GM23338 (cell line): Measurements from ENCODE around the gene TMEM147. TPM values are rescaled to one million over a fixed set of nuclear protein-coding genes. Genes with fewer than 3 reads are reported as not detected.

ENCODE experiments used
- ATAC-seq: fragments of 200-7000 bp; cut with Tn5 transposase; 3 replicates; pipeline ENCODE4 v1.9.1; 2020
- DNase-seq: peaks from one replicate; pipeline ENCODE4 v3.0.0-alpha.2; 2015; ENCODE audit warnings: low spot score
- H2AFZ ChIP-seq: fragments of 200-600 bp; sonication (generic); 2 replicates; pipeline ENCODE4 v1.8.0; 2016; ENCODE audit warnings: antibody characterized with exemption, mild to moderate bottlenecking, moderate library complexity
- H3F3A ChIP-seq: fragments of 200-600 bp; sonication (generic); replicated peaks from 2 replicates; pipeline ENCODE4 v1.8.0; 2017; ENCODE audit warnings: antibody characterized with exemption, mixed run types, low read depth
- H3K27ac ChIP-seq: fragments of 200-600 bp; sonication (generic); 2 replicates; pipeline ENCODE4 v1.6.1; 2016; ENCODE audit warnings: low read depth
- H3K27me3 ChIP-seq: fragments of 200-600 bp; sonication (generic); 2 replicates; pipeline ENCODE4 v1.8.0; 2016; ENCODE audit warnings: mild to moderate bottlenecking, mixed run types, moderate library complexity; ENCODE audit not compliant: insufficient read depth
- H3K36me3 ChIP-seq: fragments of 200-600 bp; sonication (generic); 2 replicates; pipeline ENCODE4 v1.8.0; 2016; ENCODE audit warnings: mild to moderate bottlenecking; ENCODE audit not compliant: insufficient read depth
- H3K4me1 ChIP-seq: fragments of 200-600 bp; sonication (generic); 2 replicates; pipeline ENCODE4 v1.8.0; 2016; ENCODE audit warnings: mild to moderate bottlenecking, moderate library complexity; ENCODE audit not compliant: insufficient read depth
- H3K4me2 ChIP-seq: fragments of 200-600 bp; sonication (generic); 2 replicates; pipeline ENCODE4 v1.7.1; 2017; ENCODE audit warnings: mixed run types
- H3K4me3 ChIP-seq: fragments of 200-600 bp; sonication (generic); 2 replicates; pipeline ENCODE4 v1.6.1; 2016; ENCODE audit warnings: mixed run types
- H3K79me2 ChIP-seq: fragments of 200-600 bp; sonication (generic); replicated peaks from 2 replicates; pipeline ENCODE4 v1.8.0; 2017; ENCODE audit warnings: mild to moderate bottlenecking; ENCODE audit not compliant: insufficient read depth
- H3K9me2 ChIP-seq: fragments of 200-600 bp; sonication (generic); 2 replicates; pipeline ENCODE4 v1.8.0; 2017; ENCODE audit not compliant: insufficient read depth
- H4K20me1 ChIP-seq: fragments of 200-600 bp; sonication (generic); replicated peaks from 2 replicates; pipeline ENCODE4 v1.8.0; 2017; ENCODE audit warnings: mild to moderate bottlenecking; ENCODE audit not compliant: insufficient read depth
- H3K27ac Mint-ChIP-seq: 2 replicates; pipeline ENCODE4 v1.8.0; 2020; ENCODE audit warnings: inconsistent platforms, mild to moderate bottlenecking, moderate library complexity, mixed read lengths
- H3K27me3 Mint-ChIP-seq: 3 replicates; pipeline ENCODE4 v1.8.0; 2022; ENCODE audit warnings: low read depth, mild to moderate bottlenecking, moderate library complexity, mixed read lengths, inconsistent platforms; ENCODE audit not compliant: insufficient read depth, poor library complexity
- H3K36me3 Mint-ChIP-seq: 3 replicates; pipeline ENCODE4 v1.8.0; 2021; ENCODE audit warnings: low read depth, mild to moderate bottlenecking, inconsistent platforms, moderate library complexity, mixed read lengths
- H3K4me1 Mint-ChIP-seq: 3 replicates; pipeline ENCODE4 v1.8.0; 2020; ENCODE audit warnings: mild to moderate bottlenecking, inconsistent platforms, mixed read lengths
- H3K4me3 Mint-ChIP-seq: 3 replicates; pipeline ENCODE4 v1.8.0; 2021; ENCODE audit warnings: moderate library complexity, mild to moderate bottlenecking, inconsistent platforms, mixed read lengths
- H3K9me3 Mint-ChIP-seq: 3 replicates; pipeline ENCODE4 v1.8.0; 2020; ENCODE audit warnings: moderate library complexity, mild to moderate bottlenecking, inconsistent platforms, mixed read lengths
- CREB1 ChIP-seq: fragments of 250-450 bp; sonication (Bioruptor Pico); IDR thresholded peaks from 2 replicates; pipeline ENCODE4 v1.5.0; 2020; ENCODE audit warnings: low read depth, mild to moderate bottlenecking, moderate library complexity
- EZH2phosphoT487 ChIP-seq: fragments of 200-600 bp; sonication (generic); IDR thresholded peaks from one replicate; pipeline ENCODE4 v1.8.1; 2018; ENCODE audit warnings: antibody characterized with exemption; ENCODE audit not compliant: unreplicated experiment
- POLR2AphosphoS5 ChIP-seq: IDR thresholded peaks from 2 replicates; pipeline ENCODE4 v1.6.1; 2016; ENCODE audit warnings: antibody characterized with exemption, low read depth
- polyA plus RNA-seq: library from polyadenylated mRNA; unstranded; fragments of >200 nt; fragmentation: Nextera tagmentation; extraction: Ambion mirVana; gene quantifications from 2 replicates; pipeline ENCODE4 v1.2.1, GENCODE V29; 2016
- total RNA-seq: library from RNA; depleted of rRNA; stranded (reverse); fragments of >200 nt; shearing (Covaris generic); gene quantifications from 2 replicates; pipeline ENCODE4 v1.2.3, GENCODE V29; 2014
- TF ChIP-seq, protein P1 (sequence below): IDR thresholded peaks from one replicate; pipeline ENCODE4 v1.6.1; 2018; ENCODE audit warnings: antibody characterized with exemption; ENCODE audit not compliant: unreplicated experiment
- TF ChIP-seq, protein P2 (sequence below): IDR thresholded peaks from 2 replicates; pipeline ENCODE4 v1.6.1; 2016; ENCODE audit warnings: antibody characterized with exemption
- TF ChIP-seq, protein P3 (sequence below), 2 experiments: fragments of 200-600 bp in 1 of 2; sonication (generic) in 1 of 2; conservative IDR thresholded peaks; 2 replicates each; pipeline versions ENCODE4 v1.5.1 to v1.6.1; 2016 to 2017; ENCODE audit warnings: antibody characterized with exemption in 2 of 2, low read depth in 2 of 2, mild to moderate bottlenecking in 2 of 2, moderate library complexity in 1 of 2

Gene TMEM147
- total and polyA plus RNA-seq, 2 experiments from 2014 or later: 164 to 272 TPM

DNA sequence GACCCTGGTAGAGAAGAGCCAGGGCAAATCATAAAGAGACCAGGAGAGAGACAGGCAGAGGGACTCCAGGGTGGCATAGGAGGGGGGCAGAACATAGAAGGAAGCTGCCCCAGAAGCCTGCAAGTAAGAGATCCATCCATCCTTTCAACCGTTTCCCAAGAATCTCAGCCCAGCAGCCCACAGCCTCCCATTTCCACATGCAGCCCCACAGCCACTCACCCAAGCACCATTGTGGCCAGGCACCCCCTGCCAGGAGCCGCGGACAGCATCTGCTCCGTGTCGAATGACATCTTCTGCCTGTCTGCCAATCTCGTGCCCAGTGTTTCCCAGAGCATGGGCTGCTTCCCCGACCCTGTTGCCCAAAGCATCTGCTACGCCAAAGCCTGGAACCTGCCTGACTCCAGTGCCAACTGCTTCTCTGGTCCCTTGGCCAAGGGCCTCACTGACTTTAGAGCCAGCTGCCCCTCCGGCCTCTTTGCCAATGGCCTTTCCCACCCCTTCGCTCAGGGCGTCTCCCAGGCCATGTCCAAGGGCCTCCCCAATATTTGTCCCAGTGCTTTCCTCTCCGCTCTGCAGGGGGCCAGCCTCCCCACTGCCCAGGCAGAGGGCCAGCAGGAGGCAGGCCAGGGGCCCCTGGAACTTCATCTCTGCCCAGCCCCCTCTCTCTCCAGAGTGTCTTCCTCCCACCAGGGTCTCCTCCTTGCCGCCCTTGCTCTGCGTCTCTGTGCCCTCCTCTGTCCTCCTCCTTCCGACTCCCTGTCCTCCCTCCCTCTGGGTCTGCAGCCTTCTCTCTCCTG lies 32.4 kb upstream of the TMEM147 start (continued):
- TF ChIP-seq, protein P1, sequence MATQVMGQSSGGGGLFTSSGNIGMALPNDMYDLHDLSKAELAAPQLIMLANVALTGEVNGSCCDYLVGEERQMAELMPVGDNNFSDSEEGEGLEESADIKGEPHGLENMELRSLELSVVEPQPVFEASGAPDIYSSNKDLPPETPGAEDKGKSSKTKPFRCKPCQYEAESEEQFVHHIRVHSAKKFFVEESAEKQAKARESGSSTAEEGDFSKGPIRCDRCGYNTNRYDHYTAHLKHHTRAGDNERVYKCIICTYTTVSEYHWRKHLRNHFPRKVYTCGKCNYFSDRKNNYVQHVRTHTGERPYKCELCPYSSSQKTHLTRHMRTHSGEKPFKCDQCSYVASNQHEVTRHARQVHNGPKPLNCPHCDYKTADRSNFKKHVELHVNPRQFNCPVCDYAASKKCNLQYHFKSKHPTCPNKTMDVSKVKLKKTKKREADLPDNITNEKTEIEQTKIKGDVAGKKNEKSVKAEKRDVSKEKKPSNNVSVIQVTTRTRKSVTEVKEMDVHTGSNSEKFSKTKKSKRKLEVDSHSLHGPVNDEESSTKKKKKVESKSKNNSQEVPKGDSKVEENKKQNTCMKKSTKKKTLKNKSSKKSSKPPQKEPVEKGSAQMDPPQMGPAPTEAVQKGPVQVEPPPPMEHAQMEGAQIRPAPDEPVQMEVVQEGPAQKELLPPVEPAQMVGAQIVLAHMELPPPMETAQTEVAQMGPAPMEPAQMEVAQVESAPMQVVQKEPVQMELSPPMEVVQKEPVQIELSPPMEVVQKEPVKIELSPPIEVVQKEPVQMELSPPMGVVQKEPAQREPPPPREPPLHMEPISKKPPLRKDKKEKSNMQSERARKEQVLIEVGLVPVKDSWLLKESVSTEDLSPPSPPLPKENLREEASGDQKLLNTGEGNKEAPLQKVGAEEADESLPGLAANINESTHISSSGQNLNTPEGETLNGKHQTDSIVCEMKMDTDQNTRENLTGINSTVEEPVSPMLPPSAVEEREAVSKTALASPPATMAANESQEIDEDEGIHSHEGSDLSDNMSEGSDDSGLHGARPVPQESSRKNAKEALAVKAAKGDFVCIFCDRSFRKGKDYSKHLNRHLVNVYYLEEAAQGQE: no peak
- TF ChIP-seq, protein P2, sequence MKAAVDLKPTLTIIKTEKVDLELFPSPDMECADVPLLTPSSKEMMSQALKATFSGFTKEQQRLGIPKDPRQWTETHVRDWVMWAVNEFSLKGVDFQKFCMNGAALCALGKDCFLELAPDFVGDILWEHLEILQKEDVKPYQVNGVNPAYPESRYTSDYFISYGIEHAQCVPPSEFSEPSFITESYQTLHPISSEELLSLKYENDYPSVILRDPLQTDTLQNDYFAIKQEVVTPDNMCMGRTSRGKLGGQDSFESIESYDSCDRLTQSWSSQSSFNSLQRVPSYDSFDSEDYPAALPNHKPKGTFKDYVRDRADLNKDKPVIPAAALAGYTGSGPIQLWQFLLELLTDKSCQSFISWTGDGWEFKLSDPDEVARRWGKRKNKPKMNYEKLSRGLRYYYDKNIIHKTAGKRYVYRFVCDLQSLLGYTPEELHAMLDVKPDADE: no peak

DNA sequence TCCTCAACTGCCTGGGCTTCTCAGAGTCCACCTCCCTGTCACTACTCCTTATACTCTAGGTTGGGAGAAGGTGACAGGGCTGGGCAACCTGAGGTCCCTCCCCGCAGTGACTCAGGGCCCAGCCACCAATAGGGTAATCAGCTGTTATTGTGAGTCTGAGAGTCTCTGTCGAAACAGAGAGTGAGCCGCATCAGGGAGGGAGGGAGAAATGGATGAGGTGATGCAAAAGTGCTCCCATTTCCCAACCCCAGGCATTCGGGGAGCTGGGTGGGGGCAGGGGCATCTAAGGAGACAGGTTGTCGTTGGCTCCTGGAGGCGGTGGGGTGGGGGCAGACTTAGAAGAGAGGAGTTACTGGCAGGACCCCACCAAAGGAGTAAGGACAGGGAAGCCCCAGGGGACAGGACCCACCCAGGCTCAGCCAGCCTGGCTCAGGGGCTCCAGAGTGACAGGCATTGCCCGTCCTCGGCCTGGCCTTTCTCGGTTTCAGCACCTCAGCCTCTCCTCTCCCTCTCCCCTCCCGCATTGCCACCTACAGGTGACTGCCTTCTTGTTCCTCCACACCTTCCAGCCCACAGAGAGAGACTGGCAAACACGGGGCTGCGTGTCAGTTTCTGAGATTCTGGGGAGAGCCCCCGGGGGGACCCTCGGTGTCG lies 31.7 kb upstream of the TMEM147 start, which contains the start of gene DMKN:
Gene DMKN, minus strand, starts transcription at position 22 of the 654 bp plus-strand sequence. CDS start 174 bp downstream, outside the sequence.
- H3K4me1 Mint-ChIP-seq: peaks cover 20% of the 10 kb centered on the region
- TF ChIP-seq, protein P1: no peak
- no peak for TF ChIP-seq EZH2phosphoT487
- TF ChIP-seq POLR2AphosphoS5: no peak
- TF ChIP-seq, protein P3, sequence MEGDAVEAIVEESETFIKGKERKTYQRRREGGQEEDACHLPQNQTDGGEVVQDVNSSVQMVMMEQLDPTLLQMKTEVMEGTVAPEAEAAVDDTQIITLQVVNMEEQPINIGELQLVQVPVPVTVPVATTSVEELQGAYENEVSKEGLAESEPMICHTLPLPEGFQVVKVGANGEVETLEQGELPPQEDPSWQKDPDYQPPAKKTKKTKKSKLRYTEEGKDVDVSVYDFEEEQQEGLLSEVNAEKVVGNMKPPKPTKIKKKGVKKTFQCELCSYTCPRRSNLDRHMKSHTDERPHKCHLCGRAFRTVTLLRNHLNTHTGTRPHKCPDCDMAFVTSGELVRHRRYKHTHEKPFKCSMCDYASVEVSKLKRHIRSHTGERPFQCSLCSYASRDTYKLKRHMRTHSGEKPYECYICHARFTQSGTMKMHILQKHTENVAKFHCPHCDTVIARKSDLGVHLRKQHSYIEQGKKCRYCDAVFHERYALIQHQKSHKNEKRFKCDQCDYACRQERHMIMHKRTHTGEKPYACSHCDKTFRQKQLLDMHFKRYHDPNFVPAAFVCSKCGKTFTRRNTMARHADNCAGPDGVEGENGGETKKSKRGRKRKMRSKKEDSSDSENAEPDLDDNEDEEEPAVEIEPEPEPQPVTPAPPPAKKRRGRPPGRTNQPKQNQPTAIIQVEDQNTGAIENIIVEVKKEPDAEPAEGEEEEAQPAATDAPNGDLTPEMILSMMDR (conservative IDR thresholded peaks at IDR 0.05; ENCODE audit: low read depth in 2 of 2): peak; percentile 30 to 36; a peak in 3 of 4 replicates
- no peak for TF ChIP-seq CREB1 (CRISPR knock-in tag)
- H3K36me3 Mint-ChIP-seq: peaks cover 6% of the 10 kb centered on the region; the same call in 2 of the 3 replicates
- peak within 1 kb of the TSS; percentile 90 for H3K4me2 ChIP-seq
- H3K4me1 ChIP-seq: peaks cover 19% of the 10 kb centered on the region
- H2AFZ ChIP-seq: peak within 1 kb of the TSS; percentile 99
- peaks cover 10% of the 10 kb centered on the region for H3K79me2 ChIP-seq
- H3K36me3 ChIP-seq: no peaks in the 10 kb centered on the region
- no peaks in the 10 kb centered on the region for H4K20me1 ChIP-seq
- ATAC-seq: peak; percentile 12
- H3K4me3 ChIP-seq: peak within 1 kb of the TSS; percentile 63
- H3K9me3 Mint-ChIP-seq: no peaks in the 10 kb centered on the region; the same call in 1 of the 3 replicates
- H3K27ac ChIP-seq: no peak within 1 kb of the TSS
- no peak within 1 kb of the TSS for H3K27ac Mint-ChIP-seq
- peaks cover 12% of the 10 kb centered on the region for H3K27me3 Mint-ChIP-seq
- peak; percentile 61 for DNase-seq
- H3K9me2 ChIP-seq: no peaks in the 10 kb centered on the region
- H3F3A ChIP-seq: no peaks in the 10 kb centered on the region
- H3K27me3 ChIP-seq: peaks cover 2% of the 10 kb centered on the region; the same call in 1 of the 2 replicates
- H3K4me3 Mint-ChIP-seq: peak within 1 kb of the TSS; percentile 44
